Nephron (organoid): ENCODE data around the gene NHSL1.

ENCODE experiments used
- H3K27ac Mint-ChIP-seq, 3 experiments: 2 replicates each; pipeline ENCODE4 v1.8.0; 2020; ENCODE audit warnings: mixed read lengths in 3 of 3, mild to moderate bottlenecking in 2 of 3, moderate library complexity in 1 of 3
- H3K27me3 Mint-ChIP-seq: 2 replicates; pipeline ENCODE4 v1.8.0; 2021; ENCODE audit warnings: low read depth, mild to moderate bottlenecking, moderate library complexity, mixed read lengths
- H3K36me3 Mint-ChIP-seq: 2 replicates; pipeline ENCODE4 v1.8.0; 2020; ENCODE audit warnings: low read depth, mixed read lengths
- H3K4me1 Mint-ChIP-seq: 2 replicates; pipeline ENCODE4 v1.8.0; 2020; ENCODE audit warnings: mixed read lengths
- H3K4me3 Mint-ChIP-seq, 3 experiments: 2 replicates each; pipeline ENCODE4 v1.8.0; 2020; ENCODE audit warnings: mild to moderate bottlenecking in 3 of 3, mixed read lengths in 3 of 3, moderate library complexity in 2 of 3
- H3K9me3 Mint-ChIP-seq: 2 replicates; pipeline ENCODE4 v1.8.0; 2020; ENCODE audit warnings: mixed read lengths
- CTCF ChIP-seq, 3 experiments: fragments of 200-600 bp; sonication (generic); IDR thresholded peaks; one replicate each; pipeline ENCODE4 v1.5.0; 2021; ENCODE audit warnings: antibody characterized with exemption in 3 of 3; ENCODE audit not compliant: unreplicated experiment in 3 of 3

Gene NHSL1

GRCh38 chr6:138421089-138421488 is 78.2 kb downstream of the NHSL1 start:
- H3K27ac Mint-ChIP-seq, result no peak overlapping the region
- H3K4me3 Mint-ChIP-seq, result no peak overlapping the region
- no peaks in the 10 kb centered on the region for H3K4me1 Mint-ChIP-seq
- no peak for TF ChIP-seq CTCF (IDR thresholded peaks at IDR 0.05; ENCODE audit: unreplicated experiment in 3 of 3)
- H3K9me3 Mint-ChIP-seq, result peaks cover 4% of the 10 kb centered on the region
- peaks cover 68% of the 10 kb centered on the region for H3K36me3 Mint-ChIP-seq
- H3K27me3 Mint-ChIP-seq, result no peaks in the 10 kb centered on the region

- Mint-ChIP-seq H3K27ac (no peak overlapping the region), H3K4me3 (no peak overlapping the region), H3K36me3 (peaks cover 68% of the 10 kb centered on the region), H3K4me1 (no peaks in the 10 kb centered on the region), H3K27me3 (no peaks in the 10 kb centered on the region), H3K9me3 (peaks cover 4% of the 10 kb centered on the region)
- TF ChIP-seq CTCF (IDR thresholded peaks at IDR 0.05; ENCODE audit: unreplicated experiment in 3 of 3), result no peak
Observed at GRCh38 chr6:138420356-138420755, 78.9 kb downstream of the NHSL1 start.

- Mint-ChIP-seq H3K36me3 (peaks cover 70% of the 10 kb centered on the region), H3K27ac (no peak overlapping the region), H3K9me3 (peaks cover 4% of the 10 kb centered on the region), H3K27me3 (no peaks in the 10 kb centered on the region), H3K4me1 (no peaks in the 10 kb centered on the region), H3K4me3 (no peak overlapping the region)
- TF ChIP-seq CTCF (IDR thresholded peaks at IDR 0.05; ENCODE audit: unreplicated experiment in 3 of 3), result no peak
Observed at GRCh38 chr6:138419766-138420165, 79.5 kb downstream of the NHSL1 start.

GRCh38 chr6:138418118-138418742 is 81.1 kb downstream of the NHSL1 start:
- Mint-ChIP-seq H3K9me3 (peaks cover 4% of the 10 kb centered on the region), H3K27me3 (no peaks in the 10 kb centered on the region), H3K4me3 (no peak overlapping the region), H3K36me3 (peaks cover 72% of the 10 kb centered on the region), H3K27ac (no peak overlapping the region), H3K4me1 (no peaks in the 10 kb centered on the region)
- TF ChIP-seq CTCF (IDR thresholded peaks at IDR 0.05; ENCODE audit: unreplicated experiment in 3 of 3), result no peak

GRCh38 chr6:138417493-138418117 is 81.7 kb downstream of the NHSL1 start:
- peak overlapping the region in 1 of 3 experiments; percentile 37 for H3K27ac Mint-ChIP-seq
- no peaks in the 10 kb centered on the region for H3K27me3 Mint-ChIP-seq
- H3K36me3 Mint-ChIP-seq, result peaks cover 77% of the 10 kb centered on the region
- H3K4me3 Mint-ChIP-seq, result no peak overlapping the region
- peaks cover 4% of the 10 kb centered on the region for H3K9me3 Mint-ChIP-seq
- no peak for TF ChIP-seq CTCF (IDR thresholded peaks at IDR 0.05; ENCODE audit: unreplicated experiment in 3 of 3)
- H3K4me1 Mint-ChIP-seq, result no peaks in the 10 kb centered on the region

GRCh38 chr6:138416206-138416605 is 83.1 kb downstream of the NHSL1 start:
- Mint-ChIP-seq H3K9me3 (peaks cover 4% of the 10 kb centered on the region), H3K36me3 (peaks cover 77% of the 10 kb centered on the region), H3K27ac (no peak overlapping the region), H3K27me3 (no peaks in the 10 kb centered on the region), H3K4me1 (no peaks in the 10 kb centered on the region), H3K4me3 (no peak overlapping the region)
- no peak for TF ChIP-seq CTCF (IDR thresholded peaks at IDR 0.05; ENCODE audit: unreplicated experiment in 3 of 3)
